ENCODE data around the gene ILF2. TPM values are rescaled to one million over a fixed set of nuclear protein-coding genes. Genes with fewer than 3 reads are reported as not detected.
"Not testable (repeated sequence)": the region's sequence is repeated elsewhere in the genome, so short reads cannot be mapped to it uniquely, and the experiment has no call there.

The ILF2 gene
- total RNA-seq, 1 donor from 2014 or later: 114 TPM

GRCh38 chr1:153677718-153678518 lies 7.1 kb upstream of the ILF2 start:
- TF ChIP-seq CTCF (IDR thresholded peaks at IDR 0.05; ENCODE audit: insufficient read depth, low read length, severe bottlenecking): peak; percentile 93
- H3K27me3 ChIP-seq (ENCODE audit: control insufficient read depth, insufficient read depth, low read length): peaks cover 27% of the 10 kb centered on the region
- FAIRE-seq (no peak), DNase-seq (ENCODE audit: low read depth) (peak; percentile 41)
- H3K4me3 ChIP-seq (ENCODE audit: low read depth, low read length): peak overlapping the region; percentile 19
- H3K36me3 ChIP-seq (ENCODE audit: control insufficient read depth, insufficient read depth, low read length): no peaks in the 10 kb centered on the region

- peaks cover 5% of the 10 kb centered on the region for H3K36me3 ChIP-seq (ENCODE audit: control insufficient read depth, insufficient read depth, low read length)
- H3K4me3 ChIP-seq (ENCODE audit: low read depth, low read length): no peak overlapping the region
- no peak for TF ChIP-seq CTCF (IDR thresholded peaks at IDR 0.05; ENCODE audit: insufficient read depth, low read length, severe bottlenecking)
- DNase-seq (ENCODE audit: low read depth) (no peak), FAIRE-seq (no peak)
- peaks cover 7% of the 10 kb centered on the region for H3K27me3 ChIP-seq (ENCODE audit: control insufficient read depth, insufficient read depth, low read length)
Observed at GRCh38 chr1:153673511-153673910, 2.7 kb upstream of the ILF2 start.

GRCh38 chr1:153671628-153672353 lies 998 bp upstream of the ILF2 start:
- not testable (repeated sequence) for H3K27me3 ChIP-seq (ENCODE audit: control insufficient read depth, insufficient read depth, low read length); FAIRE-seq; DNase-seq (ENCODE audit: low read depth)
- H3K36me3 ChIP-seq (ENCODE audit: control insufficient read depth, insufficient read depth, low read length): peaks cover 15% of the 10 kb centered on the region
- peak overlapping the region; percentile 46 for H3K4me3 ChIP-seq (ENCODE audit: low read depth, low read length)

- DNase-seq (ENCODE audit: low read depth) (no peak), FAIRE-seq (no peak)
- Histone ChIP-seq H3K4me3 (ENCODE audit: low read depth, low read length) (peak overlapping the region; percentile 88), H3K36me3 (ENCODE audit: control insufficient read depth, insufficient read depth, low read length) (peaks cover 25% of the 10 kb centered on the region), H3K27me3 (ENCODE audit: control insufficient read depth, insufficient read depth, low read length) (no peaks in the 10 kb centered on the region)
- TF ChIP-seq CTCF (IDR thresholded peaks at IDR 0.05; ENCODE audit: insufficient read depth, low read length, severe bottlenecking): no peak
Observed at GRCh38 chr1:153670257-153670858, 435 bp downstream of the ILF2 start.

GRCh38 chr1:153669606-153670005 lies 1.2 kb downstream of the ILF2 start:
- peaks cover 28% of the 10 kb centered on the region for H3K36me3 ChIP-seq (ENCODE audit: control insufficient read depth, insufficient read depth, low read length)
- TF ChIP-seq CTCF (IDR thresholded peaks at IDR 0.05; ENCODE audit: insufficient read depth, low read length, severe bottlenecking): no peak
- no peak for FAIRE-seq
- peak overlapping the region; percentile 88 for H3K4me3 ChIP-seq (ENCODE audit: low read depth, low read length)
- no peaks in the 10 kb centered on the region for H3K27me3 ChIP-seq (ENCODE audit: control insufficient read depth, insufficient read depth, low read length)
- DNase-seq (ENCODE audit: low read depth): no peak

GRCh38 chr1:153668672-153669071 lies 2.1 kb downstream of the ILF2 start:
- not testable (repeated sequence) for H3K27me3 ChIP-seq (ENCODE audit: control insufficient read depth, insufficient read depth, low read length); FAIRE-seq; DNase-seq (ENCODE audit: low read depth); H3K4me3 ChIP-seq (ENCODE audit: low read depth, low read length)
- H3K36me3 ChIP-seq (ENCODE audit: control insufficient read depth, insufficient read depth, low read length): peaks cover 32% of the 10 kb centered on the region
